ENCODE data around the gene STOX2.

GRCh38 chr4:184058026-184058425 is 152.9 kb downstream of the STOX2 start:
- TF ChIP-seq, protein P1, sequence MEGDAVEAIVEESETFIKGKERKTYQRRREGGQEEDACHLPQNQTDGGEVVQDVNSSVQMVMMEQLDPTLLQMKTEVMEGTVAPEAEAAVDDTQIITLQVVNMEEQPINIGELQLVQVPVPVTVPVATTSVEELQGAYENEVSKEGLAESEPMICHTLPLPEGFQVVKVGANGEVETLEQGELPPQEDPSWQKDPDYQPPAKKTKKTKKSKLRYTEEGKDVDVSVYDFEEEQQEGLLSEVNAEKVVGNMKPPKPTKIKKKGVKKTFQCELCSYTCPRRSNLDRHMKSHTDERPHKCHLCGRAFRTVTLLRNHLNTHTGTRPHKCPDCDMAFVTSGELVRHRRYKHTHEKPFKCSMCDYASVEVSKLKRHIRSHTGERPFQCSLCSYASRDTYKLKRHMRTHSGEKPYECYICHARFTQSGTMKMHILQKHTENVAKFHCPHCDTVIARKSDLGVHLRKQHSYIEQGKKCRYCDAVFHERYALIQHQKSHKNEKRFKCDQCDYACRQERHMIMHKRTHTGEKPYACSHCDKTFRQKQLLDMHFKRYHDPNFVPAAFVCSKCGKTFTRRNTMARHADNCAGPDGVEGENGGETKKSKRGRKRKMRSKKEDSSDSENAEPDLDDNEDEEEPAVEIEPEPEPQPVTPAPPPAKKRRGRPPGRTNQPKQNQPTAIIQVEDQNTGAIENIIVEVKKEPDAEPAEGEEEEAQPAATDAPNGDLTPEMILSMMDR (IDR thresholded peaks at IDR 0.05): no peak
- no peak for TF ChIP-seq EP300 (IDR thresholded peaks at IDR 0.05)
- TF ChIP-seq POLR2A (IDR thresholded peaks at IDR 0.05): no peak
- TF ChIP-seq POLR2AphosphoS5 (IDR thresholded peaks at IDR 0.05): no peak
